ENCODE results near the gene SF3B6.

Gene SF3B6

DNA sequence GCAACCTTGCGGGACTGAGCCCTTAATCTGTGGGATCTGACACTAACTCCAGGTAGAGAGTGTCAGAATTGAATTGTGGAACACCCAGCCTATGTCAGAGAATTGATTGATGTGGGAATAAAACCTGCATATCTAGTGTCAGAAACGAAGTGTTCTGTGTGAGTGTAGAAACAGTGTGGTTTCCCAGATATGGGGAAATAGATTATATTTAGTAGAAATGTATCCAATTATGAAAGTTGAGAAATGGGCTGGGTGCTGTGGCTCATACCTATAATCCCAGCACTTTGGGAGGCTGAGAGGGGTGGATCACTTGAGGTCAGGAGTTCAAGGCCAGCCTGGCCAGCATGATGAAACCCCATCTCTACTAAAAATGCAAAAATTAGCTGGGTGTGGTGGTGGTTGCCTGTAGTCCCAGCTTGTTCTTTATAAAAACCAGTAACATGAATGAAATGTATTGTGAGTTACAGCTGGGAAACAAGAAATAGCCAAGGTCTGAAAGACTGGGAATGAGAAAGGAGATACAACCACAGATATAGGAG, 12.8 kb upstream of the SF3B6 start:
- DNase-seq = no peak

GRCh38 chr2:24087032-24087431, 10.9 kb upstream of the SF3B6 start:
- no peak for DNase-seq

- DNase-seq = no peak
Observed at GRCh38 chr2:24086241-24086640, 10.1 kb upstream of the SF3B6 start.

GRCh38 chr2:24085200-24085489, 9.0 kb upstream of the SF3B6 start:
- DNase-seq = no peak

GRCh38 chr2:24084386-24085199, 8.5 kb upstream of the SF3B6 start, which contains the start of gene TP53I3:
TSS of gene TP53I3 (minus strand) at chr2:24084834. CDS start at chr2:24084326, 508 bp downstream.
- peak; percentile 76 to 80 for DNase-seq

- DNase-seq = peak in 1 of 2 donors; percentile 29
Observed at GRCh38 chr2:24083567-24084385, 7.7 kb upstream of the SF3B6 start.

GRCh38 chr2:24082787-24083566, 6.9 kb upstream of the SF3B6 start:
- no peak for DNase-seq

DNA sequence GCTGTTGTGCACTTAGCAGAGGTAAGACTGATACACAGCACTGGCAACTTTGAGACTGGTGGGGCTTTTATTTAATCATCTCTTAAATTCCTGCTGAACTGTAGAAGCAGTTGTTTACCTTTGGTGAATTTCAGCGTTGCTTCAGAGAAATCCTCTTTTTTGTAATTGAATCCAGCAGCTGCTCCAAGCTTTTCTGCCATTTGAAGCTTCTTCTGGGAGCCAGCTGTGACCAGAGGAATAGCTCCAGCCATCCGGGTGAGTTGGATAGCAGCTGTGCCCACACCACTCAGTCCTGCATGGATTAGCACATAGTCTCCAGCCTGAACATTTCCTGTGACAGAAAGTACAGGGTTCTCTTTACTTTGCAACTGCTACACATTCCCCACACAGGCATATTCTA, 4.6 kb upstream of the SF3B6 start:
- no peak for DNase-seq

GRCh38 chr2:24077879-24078278, 1.8 kb upstream of the SF3B6 start:
- no peak for DNase-seq

- no peak for DNase-seq
Observed at GRCh38 chr2:24077535-24077877, 1.4 kb upstream of the SF3B6 start.

DNA sequence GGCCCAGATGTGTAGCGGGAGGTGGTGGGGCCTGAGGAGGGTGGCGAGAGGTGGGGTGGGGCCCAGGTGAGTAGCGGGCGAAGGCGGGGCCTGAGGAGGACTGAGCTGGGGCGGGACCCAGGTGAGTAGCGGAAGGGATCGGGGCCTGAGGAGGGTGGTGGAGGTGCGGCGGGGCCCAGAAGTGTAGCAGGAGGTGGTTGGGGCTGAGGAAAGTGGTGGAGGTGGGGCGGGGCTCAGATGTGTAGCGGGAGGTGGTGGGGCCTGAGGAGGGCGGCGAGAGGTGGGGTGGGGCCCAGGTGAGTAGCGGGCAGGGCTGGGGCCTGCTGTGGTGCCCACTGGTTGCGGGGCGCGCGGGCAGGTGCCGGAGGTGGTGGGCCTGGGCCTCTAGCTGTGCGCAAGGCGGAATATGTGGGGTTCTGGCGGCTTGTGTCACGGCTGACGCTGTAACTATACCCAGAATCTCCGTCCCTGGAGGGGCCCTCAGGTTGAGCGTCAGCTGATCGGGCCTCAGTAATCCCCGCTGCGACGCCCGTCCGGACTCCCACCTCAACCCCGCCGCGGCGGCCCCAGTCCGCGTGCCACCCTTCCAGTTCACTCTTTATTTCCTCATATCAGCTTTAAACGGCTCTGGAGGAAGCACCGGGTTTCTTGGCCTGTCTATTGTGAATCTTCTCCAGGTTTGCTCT, 866 bp upstream of the SF3B6 start:
- peak in 1 of 2 donors; percentile 69 for DNase-seq

DNA sequence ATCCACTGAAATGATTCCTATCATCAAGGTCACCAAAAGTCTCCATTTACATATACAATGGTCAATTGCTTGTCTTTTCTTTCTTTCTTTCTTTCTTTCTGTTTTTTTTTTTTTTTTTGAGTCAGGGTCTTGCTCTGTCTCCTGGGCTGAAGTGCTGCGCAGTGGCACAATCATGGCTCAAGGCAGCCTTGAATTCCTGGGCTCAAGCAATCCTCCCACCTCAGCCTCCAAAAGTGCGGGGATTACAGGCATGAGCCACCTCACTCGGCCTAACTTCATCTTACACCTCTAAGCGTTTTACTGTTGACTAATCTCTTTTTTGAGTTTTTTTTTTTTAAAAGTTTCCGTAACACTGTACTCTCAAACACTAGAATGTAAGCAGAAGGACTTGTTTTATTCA, 867 bp downstream of the SF3B6 start:
- DNase-seq = no peak

GRCh38 chr2:24073816-24074215, 2.3 kb downstream of the SF3B6 start:
- no peak for DNase-seq

- DNase-seq = no peak
Observed at GRCh38 chr2:24072259-24072658, 3.9 kb downstream of the SF3B6 start.

GRCh38 chr2:24065341-24065740, 10.8 kb downstream of the SF3B6 start:
- DNase-seq = no peak

DNA sequence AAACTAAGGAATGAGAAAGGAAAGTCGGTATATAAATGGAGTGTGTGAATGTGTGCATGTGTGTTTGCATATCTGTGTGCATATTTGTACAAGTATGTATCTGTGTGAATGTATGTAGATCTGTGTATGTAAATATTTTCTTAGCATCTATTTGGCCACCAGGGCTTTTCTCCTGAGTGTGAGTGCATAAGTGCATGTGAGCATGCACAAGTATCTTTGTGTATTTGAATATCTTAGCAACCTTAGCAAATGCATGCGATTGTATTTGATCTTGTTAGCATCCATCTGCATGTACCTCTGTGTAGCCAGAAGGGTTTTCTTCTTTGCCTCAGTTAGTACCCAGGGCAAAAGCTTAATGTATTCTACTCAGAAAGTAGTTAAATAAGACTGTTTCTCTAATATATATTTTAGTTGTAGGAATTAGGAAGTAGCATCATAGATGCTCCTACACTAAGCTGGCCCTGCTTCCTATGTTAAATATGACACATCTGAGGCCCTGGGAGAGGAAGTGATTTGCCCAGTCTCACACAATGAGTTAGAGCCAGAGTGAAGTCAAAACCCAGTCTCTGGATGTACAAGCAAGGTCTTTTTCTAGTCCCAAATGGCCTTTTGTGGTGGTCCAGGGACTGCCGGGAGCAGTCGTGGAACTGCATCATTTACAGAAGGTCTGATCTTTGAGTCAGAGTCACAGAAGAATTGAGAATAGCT, 17.4 kb downstream of the SF3B6 start:
- DNase-seq = no peak

DNA sequence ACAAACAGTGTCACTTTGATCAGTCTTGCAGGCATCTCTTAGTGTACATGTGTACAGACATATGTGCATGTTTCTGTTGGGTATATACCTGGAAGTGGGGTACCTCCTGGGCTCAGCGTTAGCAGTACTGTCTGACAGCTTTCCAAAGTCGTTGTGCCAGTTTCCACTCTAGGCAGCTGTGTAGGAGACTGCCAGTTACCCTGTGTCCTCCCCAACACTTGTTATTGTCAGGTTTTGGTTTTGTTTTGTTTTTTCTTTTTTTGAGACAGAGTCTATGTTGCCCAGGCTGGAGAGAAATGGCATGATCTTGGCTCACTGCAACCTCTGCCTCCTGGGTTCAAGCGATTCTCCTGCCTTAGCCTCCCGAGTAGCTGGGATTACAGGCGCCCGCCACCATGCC, 20.4 kb downstream of the SF3B6 start:
- no peak for DNase-seq

- no peak for DNase-seq
Observed at GRCh38 chr2:24054366-24055010, 21.6 kb downstream of the SF3B6 start.

DNA sequence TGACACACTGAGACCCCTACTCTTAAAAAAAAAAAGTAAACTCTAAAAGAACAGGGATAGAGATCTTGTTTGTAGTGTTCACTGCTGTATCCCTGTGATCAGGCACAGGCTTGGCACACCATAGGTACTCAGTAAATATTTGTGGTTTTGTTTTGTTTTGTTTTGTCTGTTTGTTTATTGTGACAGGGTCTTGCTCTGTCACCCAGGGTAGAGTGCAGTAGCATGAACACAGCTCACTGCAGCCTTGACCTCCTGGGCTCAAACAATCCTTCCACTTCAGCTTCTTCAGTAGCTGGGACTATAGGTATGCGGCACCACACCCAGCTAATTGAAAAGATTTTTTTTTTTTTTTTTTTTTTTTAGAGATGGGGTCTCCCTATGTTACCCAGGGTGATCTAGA, 23.2 kb downstream of the SF3B6 start:
- no peak for DNase-seq

GRCh38 chr2:24051833-24052232, 24.3 kb downstream of the SF3B6 start:
- no peak for DNase-seq
